Tibial artery (tissue), 4 donors: ENCODE measurements around the gene NHSL1.

ENCODE experiments used
- DNase-seq, 2 donors: peaks; one replicate each; pipeline ENCODE4 v3.0.0-alpha.2; 2019
- H3K27ac ChIP-seq, 2 donors: fragments of 200-600 bp; sonication (generic) in 1 of 2; 1 replicate in 1 of 2; 2 replicates in 1 of 2; pipeline ENCODE4 v1.5.1; 2018 to 2019; ENCODE audit warnings: mild to moderate bottlenecking in 1 of 2
- H3K27me3 ChIP-seq, 2 donors: fragments of 200-600 bp; sonication (generic) in 1 of 2; one replicate each; pipeline versions ENCODE4 v1.5.1 to v1.6.0; 2016 to 2019
- H3K36me3 ChIP-seq, 3 donors: fragments of 200-600 bp; sonication (generic) in 2 of 3; one replicate each; pipeline ENCODE4 v1.5.1; 2016 to 2019; ENCODE audit warnings: mild to moderate bottlenecking in 2 of 3
- H3K4me1 ChIP-seq, 4 donors: fragments of 200-600 bp; sonication (generic) in 2 of 4; 1 replicate in 3 of 4; 2 replicates in 1 of 4; pipeline ENCODE4 v1.5.1; 2016 to 2019
- H3K4me3 ChIP-seq, 2 donors: fragments of 200-600 bp; sonication (generic) in 1 of 2; 1 replicate in 1 of 2; 2 replicates in 1 of 2; pipeline ENCODE4 v1.5.1; 2018 to 2019; ENCODE audit warnings: mild to moderate bottlenecking in 2 of 2
- H3K9me3 ChIP-seq, 3 donors: fragments of 200-600 bp; sonication (generic) in 1 of 3; one replicate each; pipeline ENCODE4 v1.5.1; 2016 to 2019
- CTCF ChIP-seq, 2 experiments: fragments of 200-600 bp in 1 of 2; fragments of 450-650 bp in 1 of 2; IDR thresholded peaks; one replicate each; pipeline ENCODE4 v1.5.1; 2017 to 2019; ENCODE audit warnings: antibody characterized with exemption in 2 of 2, mild to moderate bottlenecking in 1 of 2, moderate library complexity in 1 of 2
- intact Hi-C: fragments of 100-400 bp; cut with DNase I; formaldehyde crosslinking; loops from one replicate; pipeline ENCODE4 v1.15.0; 2023; ENCODE audit warnings: low total_unique reads

Gene NHSL1

GRCh38 chr6:138528137-138528536, 28.8 kb upstream of the NHSL1 start:
- no peak for TF ChIP-seq CTCF (IDR thresholded peaks at IDR 0.05)
- Histone ChIP-seq H3K4me1 (no peaks in the 10 kb centered on the region), H3K27me3 (no peaks in the 10 kb centered on the region), H3K27ac (no peak overlapping the region), H3K9me3 (no peaks in the 10 kb centered on the region), H3K4me3 (no peak overlapping the region), H3K36me3 (no peaks in the 10 kb centered on the region)
- intact Hi-C loops, result no loop called here
- DNase-seq, result no peak

DNA sequence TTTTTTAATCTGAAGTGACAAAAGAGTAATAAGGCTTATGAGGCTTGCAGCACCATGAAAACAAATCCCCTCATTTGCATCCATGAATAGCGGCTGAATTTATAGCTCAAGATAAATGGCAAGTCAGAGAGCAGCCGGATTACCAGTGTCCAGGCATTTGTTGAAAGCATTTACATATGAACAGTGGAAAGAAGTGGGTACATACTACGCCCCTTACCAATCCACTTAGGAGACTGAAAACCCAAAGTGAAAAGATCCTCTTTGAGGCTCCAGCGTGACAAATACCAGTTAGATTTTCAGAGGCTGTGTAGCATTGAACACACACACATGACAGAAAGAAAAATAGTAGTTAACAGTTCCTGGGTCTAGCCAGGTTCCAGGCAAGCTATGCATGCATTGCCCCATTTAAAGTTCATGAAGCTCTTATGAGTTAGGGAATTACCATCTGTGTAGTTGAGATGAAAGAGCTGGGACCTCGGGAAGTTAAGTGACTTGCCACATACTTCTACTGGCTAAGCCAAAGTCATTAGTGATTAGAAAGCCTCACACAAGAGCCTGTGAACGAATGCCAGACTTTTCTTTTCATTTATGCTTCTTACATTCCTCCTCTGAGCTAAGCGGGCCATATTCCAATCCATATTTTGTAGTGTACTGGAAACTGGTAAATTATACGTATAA, 28.3 kb upstream of the NHSL1 start:
- no peak for TF ChIP-seq CTCF (IDR thresholded peaks at IDR 0.05)
- Histone ChIP-seq H3K4me1 (no peaks in the 10 kb centered on the region), H3K27me3 (no peaks in the 10 kb centered on the region), H3K27ac (no peak overlapping the region), H3K36me3 (no peaks in the 10 kb centered on the region), H3K4me3 (no peak overlapping the region), H3K9me3 (no peaks in the 10 kb centered on the region)
- DNase-seq, result no peak
- intact Hi-C loops, result no loop called here

DNA sequence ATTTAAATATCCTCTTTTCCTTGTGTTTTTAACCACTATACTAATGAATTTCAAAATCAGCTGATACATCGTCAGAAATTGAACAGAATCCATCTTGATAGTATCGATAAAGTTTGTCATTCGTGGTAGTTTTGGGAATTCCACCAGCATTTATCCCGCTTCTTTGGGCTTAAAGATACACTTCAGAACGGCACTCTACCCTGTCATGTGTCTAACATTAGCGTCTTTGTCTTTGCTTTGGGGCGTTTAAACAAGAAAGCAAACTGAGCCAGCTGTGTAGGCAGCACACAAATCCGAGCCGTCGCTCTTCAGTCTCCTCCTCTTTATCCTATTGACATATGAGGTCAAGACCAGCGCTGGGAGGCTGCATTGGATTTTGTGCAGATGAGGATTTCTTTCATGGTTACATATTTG, 27.5 kb upstream of the NHSL1 start:
- Histone ChIP-seq H3K4me1 (no peaks in the 10 kb centered on the region), H3K27ac (no peak overlapping the region), H3K36me3 (no peaks in the 10 kb centered on the region), H3K4me3 (no peak overlapping the region), H3K9me3 (no peaks in the 10 kb centered on the region), H3K27me3 (no peaks in the 10 kb centered on the region)
- no peak for TF ChIP-seq CTCF (IDR thresholded peaks at IDR 0.05)
- intact Hi-C loops, result no loop called here
- DNase-seq, result no peak

GRCh38 chr6:138525355-138525754, 26.1 kb upstream of the NHSL1 start:
- no peak overlapping the region for H3K27ac ChIP-seq
- H3K4me1 ChIP-seq, result no peaks in the 10 kb centered on the region
- TF ChIP-seq CTCF (IDR thresholded peaks at IDR 0.05), result no peak
- DNase-seq, result no peak
- no peaks in the 10 kb centered on the region for H3K27me3 ChIP-seq
- intact Hi-C loops, result no loop called here
- H3K4me3 ChIP-seq, result no peak overlapping the region
- no peaks in the 10 kb centered on the region for H3K9me3 ChIP-seq
- H3K36me3 ChIP-seq, result no peaks in the 10 kb centered on the region

- TF ChIP-seq CTCF (IDR thresholded peaks at IDR 0.05), result no peak
- Histone ChIP-seq H3K4me1 (no peaks in the 10 kb centered on the region), H3K9me3 (no peaks in the 10 kb centered on the region), H3K36me3 (no peaks in the 10 kb centered on the region), H3K27me3 (no peaks in the 10 kb centered on the region), H3K27ac (no peak overlapping the region), H3K4me3 (no peak overlapping the region)
- DNase-seq, result no peak
- intact Hi-C loops, result loop anchor here (5.0 kb wide), 1 partner anchor 412 kb away; no protein-coding TSS in a partner anchor
Measured at GRCh38 chr6:138524526-138524925, 25.2 kb upstream of the NHSL1 start.
